Astrocyte (in vitro differentiated cells and primary cell): ENCODE measurements around the gene SPAG7.

Source experiments
- EZH2 ChIP-seq: IDR thresholded peaks from 2 replicates; pipeline ENCODE4 v1.6.1; 2012; ENCODE audit warnings: mild to moderate bottlenecking, low read length, inconsistent platforms; ENCODE audit not compliant: insufficient read depth
- TF ChIP-seq, protein P1 (sequence below): IDR thresholded peaks from 2 replicates; pipeline ENCODE4 v1.5.1; 2011; ENCODE audit warnings: low read depth, mild to moderate bottlenecking, inconsistent platforms, low read length, moderate library complexity; ENCODE audit not compliant: insufficient read depth

DNA sequence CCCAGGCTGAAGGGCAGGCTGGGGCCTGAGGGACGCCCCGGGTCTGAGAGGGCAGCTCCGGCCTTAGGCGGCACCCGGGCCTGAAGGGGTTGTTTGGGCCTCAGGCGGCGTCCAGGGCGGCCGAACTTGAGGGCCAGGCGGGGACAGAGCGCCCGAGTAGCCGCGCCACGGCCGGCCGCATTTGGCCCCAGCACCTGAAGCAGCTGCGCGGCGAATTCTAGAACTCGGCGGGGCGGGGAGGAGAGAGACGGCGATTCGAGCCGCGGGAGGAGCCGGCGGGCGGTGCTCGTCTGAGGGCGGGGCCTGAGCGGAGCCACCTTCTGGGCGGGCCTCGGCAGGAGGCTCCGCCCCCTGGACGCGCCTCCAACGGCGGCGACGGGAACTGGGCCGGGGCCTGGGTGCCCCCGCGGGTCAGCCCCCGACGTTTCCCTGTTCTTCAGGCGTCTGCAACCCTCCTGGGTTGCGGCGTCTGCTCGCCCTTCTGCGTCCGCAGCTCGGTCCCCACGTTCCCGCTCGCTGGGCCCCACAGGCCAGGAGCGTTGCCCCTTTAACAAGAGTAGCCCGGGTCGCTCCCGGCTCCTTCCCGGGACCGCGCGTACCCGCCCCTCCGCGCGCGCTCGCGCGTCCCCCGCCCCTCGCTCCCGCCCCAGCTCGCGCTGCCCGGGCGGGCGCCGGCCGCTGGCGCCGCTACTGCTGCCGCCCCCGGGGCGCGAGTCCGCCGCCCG is 29.8 kb upstream of the SPAG7 start, which contains the start of the genes INCA1 and KIF1C:
- TF ChIP-seq, protein P1, sequence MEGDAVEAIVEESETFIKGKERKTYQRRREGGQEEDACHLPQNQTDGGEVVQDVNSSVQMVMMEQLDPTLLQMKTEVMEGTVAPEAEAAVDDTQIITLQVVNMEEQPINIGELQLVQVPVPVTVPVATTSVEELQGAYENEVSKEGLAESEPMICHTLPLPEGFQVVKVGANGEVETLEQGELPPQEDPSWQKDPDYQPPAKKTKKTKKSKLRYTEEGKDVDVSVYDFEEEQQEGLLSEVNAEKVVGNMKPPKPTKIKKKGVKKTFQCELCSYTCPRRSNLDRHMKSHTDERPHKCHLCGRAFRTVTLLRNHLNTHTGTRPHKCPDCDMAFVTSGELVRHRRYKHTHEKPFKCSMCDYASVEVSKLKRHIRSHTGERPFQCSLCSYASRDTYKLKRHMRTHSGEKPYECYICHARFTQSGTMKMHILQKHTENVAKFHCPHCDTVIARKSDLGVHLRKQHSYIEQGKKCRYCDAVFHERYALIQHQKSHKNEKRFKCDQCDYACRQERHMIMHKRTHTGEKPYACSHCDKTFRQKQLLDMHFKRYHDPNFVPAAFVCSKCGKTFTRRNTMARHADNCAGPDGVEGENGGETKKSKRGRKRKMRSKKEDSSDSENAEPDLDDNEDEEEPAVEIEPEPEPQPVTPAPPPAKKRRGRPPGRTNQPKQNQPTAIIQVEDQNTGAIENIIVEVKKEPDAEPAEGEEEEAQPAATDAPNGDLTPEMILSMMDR = no peak
- TF ChIP-seq EZH2 = no peak
